ENCODE results near the gene GCLC. TPM values are rescaled to one million over a fixed set of nuclear protein-coding genes. Genes with fewer than 3 reads are reported as not detected.

Gene GCLC
- total and polyA plus RNA-seq, 4 donors: 9.6 to 22.0 (median 15.8) TPM

DNA sequence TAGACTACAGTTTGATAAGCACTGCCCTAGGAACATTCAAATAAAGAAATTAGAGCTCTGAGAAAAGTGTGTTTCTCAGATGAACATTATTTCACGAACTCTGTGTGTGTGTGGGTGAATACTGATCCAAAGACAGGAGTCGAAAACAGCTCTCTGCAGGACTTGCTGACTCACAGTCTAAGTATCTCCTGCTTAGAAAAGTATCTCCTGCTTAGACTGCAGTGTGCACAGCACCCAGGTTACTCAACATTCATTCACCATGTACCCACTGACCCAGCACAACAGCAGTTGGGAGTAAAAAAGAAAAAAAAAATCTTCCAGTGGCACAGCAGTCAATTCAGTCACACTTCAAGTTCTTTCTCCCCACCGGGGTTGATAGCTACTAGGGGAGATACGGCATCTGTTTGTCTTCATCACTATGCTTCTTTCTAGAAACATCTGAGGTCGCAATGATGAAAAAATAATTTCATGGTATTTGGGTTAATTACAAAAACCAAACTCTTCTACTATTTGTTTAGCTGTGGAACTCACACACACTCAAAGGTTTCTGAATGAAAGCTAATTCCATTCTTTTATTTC is 48.0 kb downstream of the GCLC start:
- H3K27me3 ChIP-seq (ENCODE audit: control insufficient read depth in 1 of 2, insufficient read depth in 2 of 2, low read length in 1 of 2): no peaks in the 10 kb centered on the region
- no peak for ATAC-seq (ENCODE audit: low FRiP score)
- no peaks in the 10 kb centered on the region for H3K4me1 ChIP-seq (ENCODE audit: control insufficient read depth in 1 of 2, insufficient read depth in 2 of 2, low read length in 2 of 2)
- DNase-seq: no peak
- no peak overlapping the region for H3K4me3 ChIP-seq (ENCODE audit: low read length in 2 of 2)
- intact Hi-C loops (cut with DNase I): loop anchor here in 1 of 2 donors (10.0 kb wide), 1 partner anchor 228 kb away; no protein-coding TSS in a partner anchor
- H3K36me3 ChIP-seq (ENCODE audit: control insufficient read depth in 1 of 2, insufficient read depth in 2 of 2, low read length in 1 of 2): peaks cover 0 to 5% of the 10 kb centered on the region in 2 donors
- WGBS, 2 donors: 31 to 60% methylated on average over 5 of the region's 5 CpGs
- no peak overlapping the region for H3K27ac ChIP-seq (ENCODE audit: low read depth in 1 of 2, low read length in 2 of 2)
- no peaks in the 10 kb centered on the region for H3K9me3 ChIP-seq (ENCODE audit: control insufficient read depth, low read length)

DNA sequence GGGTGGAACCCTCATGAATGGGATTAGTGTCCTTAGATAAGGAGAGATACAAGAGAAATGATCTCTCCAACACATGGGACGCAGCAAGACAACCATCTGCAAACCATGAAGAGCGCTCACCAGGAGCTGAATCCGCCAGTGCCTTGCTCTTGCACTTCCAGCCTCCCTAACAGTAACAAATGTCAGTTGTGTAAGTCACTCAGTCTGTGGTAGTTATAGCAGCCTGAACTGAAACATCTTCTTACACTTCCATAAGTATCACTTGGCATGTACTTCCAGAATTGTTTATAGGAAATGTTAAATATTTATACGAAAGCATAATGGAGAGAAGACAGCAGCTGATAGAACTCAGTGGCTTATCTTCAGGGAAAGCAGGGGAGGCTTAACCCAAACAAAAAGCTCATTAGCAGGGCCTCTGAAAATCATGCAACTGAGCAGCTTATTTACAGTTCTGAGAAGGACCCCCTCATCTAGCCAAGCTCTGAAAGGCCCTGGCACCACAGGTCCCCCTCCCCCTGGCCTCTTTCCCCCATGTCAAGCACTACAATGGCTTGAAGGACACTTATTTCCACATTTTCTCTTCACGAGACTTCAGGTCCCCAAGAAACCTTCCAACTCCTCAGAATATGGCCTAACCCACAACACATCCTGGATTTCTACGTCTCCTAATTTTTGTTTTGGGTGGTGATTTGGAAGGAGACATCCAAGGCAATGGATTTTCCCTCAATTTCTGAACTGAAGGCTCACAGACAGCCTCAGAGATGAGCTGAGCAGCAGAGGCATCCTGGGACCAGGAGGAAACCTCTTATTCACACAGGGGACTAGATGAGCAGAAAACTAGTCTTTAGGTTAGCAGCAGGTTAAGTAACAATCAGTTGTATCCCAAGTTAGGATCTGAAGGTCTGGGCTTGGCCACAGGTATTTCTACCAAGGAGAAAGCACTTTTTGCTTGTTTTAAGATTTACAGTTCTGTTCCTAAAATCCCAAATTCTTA is 49.1 kb downstream of the GCLC start:
- 96 to 97% methylated on average over 6 of the region's 6 CpGs for WGBS, 2 donors
- Histone ChIP-seq H3K9me3 (ENCODE audit: control insufficient read depth, low read length) (no peaks in the 10 kb centered on the region), H3K27me3 (ENCODE audit: control insufficient read depth in 1 of 2, insufficient read depth in 2 of 2, low read length in 1 of 2) (no peaks in the 10 kb centered on the region), H3K36me3 (ENCODE audit: control insufficient read depth in 1 of 2, insufficient read depth in 2 of 2, low read length in 1 of 2) (peaks cover 0 to 3% of the 10 kb centered on the region in 2 donors), H3K4me1 (ENCODE audit: control insufficient read depth in 1 of 2, insufficient read depth in 2 of 2, low read length in 2 of 2) (no peaks in the 10 kb centered on the region), H3K4me3 (ENCODE audit: low read length in 2 of 2) (no peak overlapping the region), H3K27ac (ENCODE audit: low read depth in 1 of 2, low read length in 2 of 2) (no peak overlapping the region)
- ATAC-seq (ENCODE audit: low FRiP score) (no peak), DNase-seq (no peak)
- intact Hi-C loops (cut with DNase I): loop anchor here in 1 of 2 donors (10.0 kb wide), 1 partner anchor 229 kb away; no protein-coding TSS in a partner anchor

DNA sequence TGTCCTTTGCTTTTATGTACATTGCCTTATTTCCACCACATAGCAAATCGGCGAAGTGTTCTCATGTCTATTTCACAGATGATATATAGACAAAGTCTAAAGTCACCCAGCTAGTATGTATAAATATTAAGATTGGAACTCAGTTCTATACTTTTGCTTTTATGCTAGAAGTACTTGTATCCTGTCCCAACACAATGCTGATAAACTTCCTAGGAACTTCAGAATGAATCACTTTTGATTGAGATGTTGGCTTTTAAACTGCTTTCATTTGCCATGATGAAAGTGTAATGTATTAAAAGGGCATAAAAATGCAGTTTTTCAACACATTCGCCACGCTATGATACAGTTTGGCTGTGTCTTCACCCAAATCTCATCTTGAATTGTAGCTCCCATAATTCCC is 50.8 kb downstream of the GCLC start:
- ATAC-seq (ENCODE audit: low FRiP score) (no peak), DNase-seq (no peak)
- H3K27me3 ChIP-seq (ENCODE audit: control insufficient read depth in 1 of 2, insufficient read depth in 2 of 2, low read length in 1 of 2): no peaks in the 10 kb centered on the region
- no peaks in the 10 kb centered on the region for H3K4me1 ChIP-seq (ENCODE audit: control insufficient read depth in 1 of 2, insufficient read depth in 2 of 2, low read length in 2 of 2)
- H3K27ac ChIP-seq (ENCODE audit: low read depth in 1 of 2, low read length in 2 of 2): no peak overlapping the region
- 4 to 9% methylated on average over 4 of the region's 4 CpGs for WGBS, 2 donors
- H3K4me3 ChIP-seq (ENCODE audit: low read length in 2 of 2): no peak overlapping the region
- H3K9me3 ChIP-seq (ENCODE audit: control insufficient read depth, low read length): no peaks in the 10 kb centered on the region
- intact Hi-C loops (cut with DNase I): loop anchor here (5.0 to 10.0 kb wide), 2 partner anchors 158 to 231 kb away; no protein-coding TSS in a partner anchor
- H3K36me3 ChIP-seq (ENCODE audit: control insufficient read depth in 1 of 2, insufficient read depth in 2 of 2, low read length in 1 of 2): peaks cover 0 to 2% of the 10 kb centered on the region in 2 donors

DNA sequence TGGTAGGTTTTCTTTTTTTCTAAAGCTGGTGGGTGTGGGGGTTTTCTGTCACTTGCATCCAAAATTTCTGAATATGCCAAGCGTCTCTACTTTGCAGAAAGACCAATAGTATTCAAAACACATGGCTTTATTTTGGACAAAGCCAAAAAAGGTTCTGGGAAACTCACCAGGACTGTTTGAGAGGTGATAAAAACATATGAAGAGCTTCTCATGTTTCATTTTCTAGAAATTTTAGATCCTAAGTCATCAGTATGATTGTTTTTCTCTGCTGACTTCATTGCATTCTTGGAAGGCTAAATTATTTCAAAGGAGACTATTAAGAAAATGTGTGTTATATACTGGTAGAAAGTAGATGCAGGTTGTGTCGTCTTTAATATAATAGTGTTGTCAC is 51.3 kb downstream of the GCLC start:
- H3K9me3 ChIP-seq (ENCODE audit: control insufficient read depth, low read length): no peaks in the 10 kb centered on the region
- H3K36me3 ChIP-seq (ENCODE audit: control insufficient read depth in 1 of 2, insufficient read depth in 2 of 2, low read length in 1 of 2): no peaks in the 10 kb centered on the region
- WGBS, 2 donors: 0 to 9% methylated on average over 2 of the region's 2 CpGs
- no peak overlapping the region for H3K27ac ChIP-seq (ENCODE audit: low read depth in 1 of 2, low read length in 2 of 2)
- intact Hi-C loops (cut with DNase I): loop anchor here (2.0 to 10.0 kb wide), 3 partner anchors 159 to 235 kb away; no protein-coding TSS in a partner anchor
- DNase-seq (no peak), ATAC-seq (ENCODE audit: low FRiP score) (no peak)
- peak overlapping the region; percentile 4 to 42 for H3K4me3 ChIP-seq (ENCODE audit: low read length in 2 of 2)
- no peaks in the 10 kb centered on the region for H3K4me1 ChIP-seq (ENCODE audit: control insufficient read depth in 1 of 2, insufficient read depth in 2 of 2, low read length in 2 of 2)
- no peaks in the 10 kb centered on the region for H3K27me3 ChIP-seq (ENCODE audit: control insufficient read depth in 1 of 2, insufficient read depth in 2 of 2, low read length in 1 of 2)

DNA sequence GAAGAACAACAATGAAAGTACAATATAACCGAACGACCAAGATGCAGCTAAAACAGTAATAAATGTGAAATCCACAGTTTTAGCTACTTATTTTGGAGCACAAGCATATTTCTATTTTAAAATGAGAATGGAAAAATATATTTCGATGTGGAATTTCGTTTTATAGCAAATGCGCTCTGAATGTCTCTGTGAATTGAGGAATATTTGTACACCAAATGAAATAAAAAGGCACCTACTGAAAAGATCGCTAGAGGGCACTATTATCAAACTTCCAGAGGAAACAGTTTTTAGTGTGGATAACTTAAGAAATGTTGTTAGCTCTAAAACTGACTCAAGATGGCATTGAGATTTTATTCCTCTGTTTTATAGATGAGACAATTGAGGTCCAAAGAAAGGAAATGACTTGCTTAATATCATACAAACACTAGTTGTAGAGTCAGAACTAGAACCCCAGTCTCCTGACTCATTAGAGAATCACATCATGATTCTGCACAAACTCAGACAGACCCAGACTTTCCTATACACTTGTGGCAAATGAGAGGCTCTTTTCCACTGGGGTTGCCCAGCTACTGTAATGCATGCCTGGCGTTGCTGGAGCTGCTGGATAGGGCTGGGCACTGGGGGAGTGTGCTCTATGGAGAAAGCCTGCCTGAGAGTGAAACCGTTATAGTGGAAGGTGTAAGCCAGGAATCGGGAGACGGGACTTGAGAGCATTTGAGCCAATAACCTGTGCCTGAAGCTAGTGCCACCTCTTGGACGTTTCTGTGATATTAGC is 51.9 kb downstream of the GCLC start:
- ATAC-seq (ENCODE audit: low FRiP score): peak; percentile 83

DNA sequence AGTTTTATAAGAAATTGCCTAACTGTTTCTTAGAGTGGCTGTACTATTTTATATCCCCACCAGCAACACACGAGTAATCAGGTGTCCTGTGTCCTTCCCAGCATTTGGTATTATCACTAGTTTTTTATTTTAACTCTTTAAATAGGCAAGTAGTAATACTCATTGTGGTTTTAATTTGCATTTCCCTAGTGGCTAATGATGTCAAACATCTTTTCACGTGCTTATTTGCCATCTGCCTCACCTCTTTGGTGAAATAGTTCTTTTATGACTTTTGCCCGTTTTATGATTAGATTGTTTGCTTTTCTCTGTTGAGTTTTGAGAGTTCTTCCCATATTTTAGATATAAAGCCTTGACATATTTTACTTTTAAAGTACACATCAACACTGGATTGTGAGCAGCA is 57.8 kb downstream of the GCLC start:
- 20 to 24% methylated on average over 3 of the region's 3 CpGs for WGBS, 2 donors
- no peak overlapping the region for H3K4me3 ChIP-seq (ENCODE audit: low read length in 2 of 2)
- H3K36me3 ChIP-seq (ENCODE audit: control insufficient read depth in 1 of 2, insufficient read depth in 2 of 2, low read length in 1 of 2): no peaks in the 10 kb centered on the region
- H3K4me1 ChIP-seq (ENCODE audit: control insufficient read depth in 1 of 2, insufficient read depth in 2 of 2, low read length in 2 of 2): no peaks in the 10 kb centered on the region
- ATAC-seq (ENCODE audit: low FRiP score): no peak
- no peaks in the 10 kb centered on the region for H3K9me3 ChIP-seq (ENCODE audit: control insufficient read depth, low read length)
- H3K27me3 ChIP-seq (ENCODE audit: control insufficient read depth in 1 of 2, insufficient read depth in 2 of 2, low read length in 1 of 2): peaks cover 0 to 2% of the 10 kb centered on the region in 2 donors
- no peak for DNase-seq
- no peak overlapping the region for H3K27ac ChIP-seq (ENCODE audit: low read depth in 1 of 2, low read length in 2 of 2)
- intact Hi-C loops (cut with DNase I): loop anchor here in 1 of 2 donors (10.0 kb wide), 1 partner anchor 72 kb away; no protein-coding TSS in a partner anchor

More for the DNA sequence above, 51.9 kb downstream of the GCLC start:
- intact Hi-C loops (cut with DNase I): loop anchor here (2.0 to 10.0 kb wide), 3 partner anchors 159 to 236 kb away; no protein-coding TSS in a partner anchor
- H3K9me3 ChIP-seq (ENCODE audit: control insufficient read depth, low read length): no peaks in the 10 kb centered on the region
- WGBS, 2 donors: 4 to 8% methylated on average over 11 of the region's 11 CpGs
- peak overlapping the region; percentile 41 to 42 for H3K4me3 ChIP-seq (ENCODE audit: low read length in 2 of 2)
- no peak for DNase-seq
- peak overlapping the region in 1 of 2 donors; percentile 57 for H3K27ac ChIP-seq (ENCODE audit: low read depth in 1 of 2, low read length in 2 of 2)
- H3K27me3 ChIP-seq (ENCODE audit: control insufficient read depth in 1 of 2, insufficient read depth in 2 of 2, low read length in 1 of 2): no peaks in the 10 kb centered on the region
- no peaks in the 10 kb centered on the region for H3K36me3 ChIP-seq (ENCODE audit: control insufficient read depth in 1 of 2, insufficient read depth in 2 of 2, low read length in 1 of 2)
- no peaks in the 10 kb centered on the region for H3K4me1 ChIP-seq (ENCODE audit: control insufficient read depth in 1 of 2, insufficient read depth in 2 of 2, low read length in 2 of 2)

DNA sequence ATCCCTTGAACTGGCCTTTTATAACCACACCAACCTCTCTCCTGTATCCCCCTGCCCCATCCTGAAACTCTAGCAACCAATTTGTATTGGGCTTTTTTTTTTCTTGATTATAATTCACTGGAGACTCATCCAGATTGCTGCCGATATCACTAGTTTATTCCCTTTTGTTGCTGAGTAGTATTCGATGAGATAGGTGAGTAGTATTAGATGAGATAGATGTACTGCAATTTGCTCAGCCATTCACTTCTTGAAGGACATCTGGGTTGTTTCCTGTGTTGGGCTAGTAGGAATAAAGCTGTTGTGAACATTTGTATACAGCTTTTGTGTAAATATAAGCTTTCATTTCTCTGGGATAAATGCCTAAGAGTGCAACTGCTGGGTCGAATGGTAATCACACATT is 58.2 kb downstream of the GCLC start:
- H3K4me3 ChIP-seq (ENCODE audit: low read length in 2 of 2): no peak overlapping the region
- no peaks in the 10 kb centered on the region for H3K36me3 ChIP-seq (ENCODE audit: control insufficient read depth in 1 of 2, insufficient read depth in 2 of 2, low read length in 1 of 2)
- no peaks in the 10 kb centered on the region for H3K4me1 ChIP-seq (ENCODE audit: control insufficient read depth in 1 of 2, insufficient read depth in 2 of 2, low read length in 2 of 2)
- H3K27ac ChIP-seq (ENCODE audit: low read depth in 1 of 2, low read length in 2 of 2): no peak overlapping the region
- no peak for DNase-seq
- no peaks in the 10 kb centered on the region for H3K9me3 ChIP-seq (ENCODE audit: control insufficient read depth, low read length)
- intact Hi-C loops (cut with DNase I): loop anchor here in 1 of 2 donors (10.0 kb wide), 1 partner anchor 72 kb away; no protein-coding TSS in a partner anchor
- WGBS, 2 donors: 79 to 84% methylated on average over 3 of the region's 3 CpGs
- no peak for ATAC-seq (ENCODE audit: low FRiP score)
- peaks cover 0 to 2% of the 10 kb centered on the region in 2 donors for H3K27me3 ChIP-seq (ENCODE audit: control insufficient read depth in 1 of 2, insufficient read depth in 2 of 2, low read length in 1 of 2)

Measured in aorta (tissue), 5 donors.